Cardiac muscle cell (in vitro differentiated cells and primary cell): ENCODE measurements around the gene ERBB2. TPM values are rescaled to one million over a fixed set of nuclear protein-coding genes. Genes with fewer than 3 reads are reported as not detected.
A peak's percentile ranks its signal among the peaks of the same experiment; 100 is the strongest.

ENCODE experiments used
- DNase-seq, 2 donors: peaks; one replicate each; pipeline versions ENCODE4 v3.0.0 to v3.0.0-alpha.2; 2010 to 2017; ENCODE audit warnings: low read depth in 1 of 2, low spot score in 1 of 2
- H3K27ac ChIP-seq: fragments of 200-600 bp; sonication (generic); 2 replicates; pipeline ENCODE4 v1.5.1; 2016
- H3K27me3 ChIP-seq: fragments of 200-600 bp; sonication (generic); 2 replicates; pipeline ENCODE4 v1.6.0; 2016; ENCODE audit warnings: control low read depth
- H3K36me3 ChIP-seq: fragments of 200-600 bp; sonication (generic); 2 replicates; pipeline ENCODE4 v1.5.1; 2016; ENCODE audit warnings: control low read depth
- H3K4me1 ChIP-seq: fragments of 200-600 bp; sonication (generic); 2 replicates; pipeline ENCODE4 v1.8.1; 2017; ENCODE audit warnings: low read depth, mild to moderate bottlenecking, mixed run types
- H3K4me3 ChIP-seq: fragments of 200-600 bp; sonication (generic); 2 replicates; pipeline ENCODE4 v1.5.1; 2016; ENCODE audit warnings: mild to moderate bottlenecking
- H3K9me3 ChIP-seq: fragments of 200-600 bp; sonication (generic); 2 replicates; pipeline ENCODE4 v1.5.1; 2017; ENCODE audit warnings: low read depth, mild to moderate bottlenecking, control low read depth
- CTCF ChIP-seq: IDR thresholded peaks from 2 replicates; pipeline ENCODE4 v1.5.1; 2012; ENCODE audit warnings: low read depth, mild to moderate bottlenecking, low read length
- polyA plus RNA-seq: library from polyadenylated mRNA; unstranded; fragments of >200 nt; fragmentation: Nextera tagmentation; extraction: Ambion mirVana; gene quantifications from 2 replicates; pipeline ENCODE4 v1.2.1, GENCODE V29; 2016
- total RNA-seq: library from RNA; depleted of rRNA; stranded (reverse); fragments of >200 nt; gene quantifications from 2 replicates; pipeline ENCODE4 v1.2.3, GENCODE V29; 2016

The ERBB2 gene
- total and polyA plus RNA-seq, 2 experiments from 2014 or later = 194 to 310 TPM

DNA sequence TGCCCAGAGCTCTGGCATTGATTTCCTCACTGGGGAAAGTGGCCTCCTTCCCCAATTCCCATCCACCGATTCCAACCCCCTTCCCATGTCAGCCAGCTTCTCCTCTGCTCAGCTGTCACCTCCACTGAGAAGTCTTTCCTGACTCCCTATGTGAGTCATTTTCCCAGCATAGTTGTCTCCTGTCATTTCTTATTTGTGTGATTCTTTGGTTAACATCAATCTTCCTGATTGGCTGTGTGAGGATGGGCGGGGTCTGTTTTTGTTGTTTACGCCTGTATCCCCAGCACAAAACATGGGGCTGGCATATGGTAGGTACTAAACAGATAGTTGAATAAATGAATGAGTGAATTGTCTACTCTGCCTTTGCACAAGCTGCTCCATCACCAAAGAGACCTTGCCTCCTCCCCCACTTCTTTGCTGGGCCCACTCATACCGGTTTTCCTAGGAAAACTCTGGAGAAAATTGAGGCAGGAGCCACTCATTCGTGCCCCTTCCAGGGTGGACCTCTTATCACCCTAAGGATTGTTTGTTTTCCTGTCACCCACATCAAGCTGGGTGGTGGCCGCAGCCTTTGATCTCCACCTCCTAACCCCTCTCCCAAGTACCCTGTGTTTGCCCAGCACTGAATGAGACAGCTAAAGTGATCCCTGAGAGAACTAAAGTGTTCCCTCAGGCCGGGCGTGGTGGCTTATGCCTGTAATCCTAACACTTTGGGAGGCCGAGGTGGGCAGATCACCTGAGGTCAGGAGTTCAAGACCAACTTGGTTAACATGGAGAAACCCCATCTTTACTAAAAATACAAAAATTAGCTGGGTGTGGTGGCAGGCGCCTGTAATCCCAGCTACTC is 36.7 kb downstream of the ERBB2 start:
- Histone ChIP-seq H3K27me3 (peaks cover 41% of the 10 kb centered on the region), H3K4me3 (no peak overlapping the region), H3K36me3 (no peaks in the 10 kb centered on the region), H3K27ac (no peak overlapping the region), H3K4me1 (peaks cover 19% of the 10 kb centered on the region), H3K9me3 (no peaks in the 10 kb centered on the region)
- TF ChIP-seq CTCF = no peak
- no peak for DNase-seq

DNA sequence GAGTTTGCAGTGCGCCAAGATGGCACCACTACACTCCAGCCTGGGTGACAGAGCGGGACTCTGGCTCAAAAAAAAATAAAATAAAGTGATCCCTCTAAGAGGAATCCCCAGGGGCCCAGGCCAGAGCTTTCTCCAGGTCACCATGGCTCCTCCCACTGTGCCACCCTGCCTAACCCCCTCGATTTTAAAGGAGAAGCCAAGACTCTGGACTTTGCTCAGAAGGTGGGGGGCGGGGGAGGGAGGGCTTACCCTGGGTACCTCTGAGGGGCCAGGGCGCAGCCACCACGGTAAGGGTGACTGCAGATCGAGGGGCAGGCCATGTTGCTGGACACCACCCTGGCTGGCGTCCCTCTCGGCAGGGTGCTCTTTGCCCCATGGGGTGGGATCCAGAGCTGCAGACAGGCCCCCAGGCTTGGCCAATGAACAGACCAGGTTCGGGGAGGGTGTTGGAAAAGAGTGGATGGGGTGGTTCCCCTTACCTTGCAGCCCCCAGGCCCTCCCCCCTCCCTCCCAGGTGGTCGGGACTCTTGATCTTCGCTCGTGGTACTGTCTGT is 37.4 kb downstream of the ERBB2 start:
- no peak for DNase-seq
- Histone ChIP-seq H3K4me1 (peaks cover 19% of the 10 kb centered on the region), H3K4me3 (peak overlapping the region; percentile 27), H3K27ac (no peak overlapping the region), H3K36me3 (no peaks in the 10 kb centered on the region), H3K27me3 (peaks cover 41% of the 10 kb centered on the region), H3K9me3 (no peaks in the 10 kb centered on the region)
- TF ChIP-seq CTCF = no peak

GRCh38 chr17:39737760-39738567 is 38.1 kb downstream of the ERBB2 start, which contains the start of gene GRB7:
GRB7 (plus strand) TSS chr17:39737938; CDS start chr17:39742302, 4,364 bp downstream.
- Histone ChIP-seq H3K9me3 (no peaks in the 10 kb centered on the region), H3K4me1 (peaks cover 19% of the 10 kb centered on the region), H3K27me3 (peaks cover 41% of the 10 kb centered on the region), H3K36me3 (no peaks in the 10 kb centered on the region), H3K4me3 (peak within 1 kb of the TSS; percentile 27), H3K27ac (no peak within 1 kb of the TSS)
- no peak for TF ChIP-seq CTCF
- peak in 1 of 2 donors; percentile 34 for DNase-seq

GRCh38 chr17:39738568-39738901 is 38.7 kb downstream of the ERBB2 start:
- Histone ChIP-seq H3K27me3 (peaks cover 41% of the 10 kb centered on the region), H3K4me3 (peak overlapping the region; percentile 27), H3K4me1 (peaks cover 19% of the 10 kb centered on the region), H3K9me3 (no peaks in the 10 kb centered on the region), H3K27ac (no peak overlapping the region), H3K36me3 (no peaks in the 10 kb centered on the region)
- DNase-seq = no peak
- no peak for TF ChIP-seq CTCF

DNA sequence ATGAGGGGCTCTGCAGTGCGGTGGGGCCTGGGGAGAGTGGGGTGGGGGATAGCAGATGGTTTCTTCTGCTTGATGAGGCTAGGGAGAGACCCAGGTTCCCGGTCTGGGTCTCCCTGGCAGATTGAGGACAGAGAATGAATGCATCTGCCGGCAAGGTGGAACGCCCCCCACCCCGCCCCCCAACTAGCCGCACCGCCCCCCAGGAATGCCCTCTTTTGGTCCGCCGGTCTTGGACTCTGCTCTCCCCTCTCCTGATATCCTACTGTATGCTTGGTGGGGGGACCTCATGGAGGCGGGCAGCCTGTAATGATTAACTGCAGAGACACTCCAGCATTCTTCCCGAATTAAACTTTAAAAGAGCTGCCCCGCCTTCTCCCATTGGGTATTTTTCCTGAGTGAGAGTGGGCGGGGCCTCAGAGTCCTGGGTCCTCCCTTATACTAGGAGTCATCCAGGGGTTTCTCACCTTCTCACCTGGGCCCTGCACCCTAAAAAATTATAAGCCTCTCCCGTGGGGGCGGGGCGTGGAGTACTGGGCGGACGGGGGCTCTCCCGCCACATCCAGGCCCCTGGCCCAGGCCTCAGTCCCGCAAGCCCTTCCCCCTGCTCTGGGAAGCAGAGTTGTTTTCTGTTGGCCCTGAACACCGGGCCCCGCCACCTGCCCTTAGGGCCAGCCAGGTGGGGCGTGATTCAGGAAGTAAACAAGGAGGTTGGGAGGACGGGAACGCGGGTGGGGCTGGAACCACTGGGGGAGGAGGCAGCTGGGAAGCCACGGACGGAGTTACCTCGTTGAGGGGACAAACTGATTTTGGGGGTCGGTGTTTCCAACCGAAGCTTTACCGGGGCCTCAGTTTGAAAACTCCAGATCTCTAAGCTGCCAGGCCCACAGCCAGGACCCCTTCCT is 39.4 kb downstream of the ERBB2 start:
- Histone ChIP-seq H3K4me1 (peaks cover 19% of the 10 kb centered on the region), H3K36me3 (no peaks in the 10 kb centered on the region), H3K27me3 (peaks cover 41% of the 10 kb centered on the region), H3K27ac (no peak overlapping the region), H3K9me3 (no peaks in the 10 kb centered on the region), H3K4me3 (peak overlapping the region; percentile 27)
- no peak for TF ChIP-seq CTCF
- peak in 1 of 2 donors; percentile 36 for DNase-seq
